GM23338 (cell line): Measurements from ENCODE around the gene ZFP36. TPM values are rescaled to one million over a fixed set of nuclear protein-coding genes. Genes with fewer than 3 reads are reported as not detected.
A peak's percentile ranks its signal among the peaks of the same experiment; 100 is the strongest.

Experiments used
- ATAC-seq: fragments of 200-7000 bp; cut with Tn5 transposase; 3 replicates; pipeline ENCODE4 v1.9.1; 2020
- DNase-seq: peaks from one replicate; pipeline ENCODE4 v3.0.0-alpha.2; 2015; ENCODE audit warnings: low spot score
- H2AFZ ChIP-seq: fragments of 200-600 bp; sonication (generic); 2 replicates; pipeline ENCODE4 v1.8.0; 2016; ENCODE audit warnings: antibody characterized with exemption, mild to moderate bottlenecking, moderate library complexity
- H3F3A ChIP-seq: fragments of 200-600 bp; sonication (generic); replicated peaks from 2 replicates; pipeline ENCODE4 v1.8.0; 2017; ENCODE audit warnings: antibody characterized with exemption, mixed run types, low read depth
- H3K27ac ChIP-seq: fragments of 200-600 bp; sonication (generic); 2 replicates; pipeline ENCODE4 v1.6.1; 2016; ENCODE audit warnings: low read depth
- H3K27me3 ChIP-seq: fragments of 200-600 bp; sonication (generic); 2 replicates; pipeline ENCODE4 v1.8.0; 2016; ENCODE audit warnings: mild to moderate bottlenecking, mixed run types, moderate library complexity; ENCODE audit not compliant: insufficient read depth
- H3K36me3 ChIP-seq: fragments of 200-600 bp; sonication (generic); 2 replicates; pipeline ENCODE4 v1.8.0; 2016; ENCODE audit warnings: mild to moderate bottlenecking; ENCODE audit not compliant: insufficient read depth
- H3K4me1 ChIP-seq: fragments of 200-600 bp; sonication (generic); 2 replicates; pipeline ENCODE4 v1.8.0; 2016; ENCODE audit warnings: mild to moderate bottlenecking, moderate library complexity; ENCODE audit not compliant: insufficient read depth
- H3K4me2 ChIP-seq: fragments of 200-600 bp; sonication (generic); 2 replicates; pipeline ENCODE4 v1.7.1; 2017; ENCODE audit warnings: mixed run types
- H3K4me3 ChIP-seq: fragments of 200-600 bp; sonication (generic); 2 replicates; pipeline ENCODE4 v1.6.1; 2016; ENCODE audit warnings: mixed run types
- H3K79me2 ChIP-seq: fragments of 200-600 bp; sonication (generic); replicated peaks from 2 replicates; pipeline ENCODE4 v1.8.0; 2017; ENCODE audit warnings: mild to moderate bottlenecking; ENCODE audit not compliant: insufficient read depth
- H3K9me2 ChIP-seq: fragments of 200-600 bp; sonication (generic); 2 replicates; pipeline ENCODE4 v1.8.0; 2017; ENCODE audit not compliant: insufficient read depth
- H4K20me1 ChIP-seq: fragments of 200-600 bp; sonication (generic); replicated peaks from 2 replicates; pipeline ENCODE4 v1.8.0; 2017; ENCODE audit warnings: mild to moderate bottlenecking; ENCODE audit not compliant: insufficient read depth
- H3K27ac Mint-ChIP-seq: 2 replicates; pipeline ENCODE4 v1.8.0; 2020; ENCODE audit warnings: inconsistent platforms, mild to moderate bottlenecking, moderate library complexity, mixed read lengths
- H3K27me3 Mint-ChIP-seq: 3 replicates; pipeline ENCODE4 v1.8.0; 2022; ENCODE audit warnings: low read depth, mild to moderate bottlenecking, moderate library complexity, mixed read lengths, inconsistent platforms; ENCODE audit not compliant: insufficient read depth, poor library complexity
- H3K36me3 Mint-ChIP-seq: 3 replicates; pipeline ENCODE4 v1.8.0; 2021; ENCODE audit warnings: low read depth, mild to moderate bottlenecking, inconsistent platforms, moderate library complexity, mixed read lengths
- H3K4me1 Mint-ChIP-seq: 3 replicates; pipeline ENCODE4 v1.8.0; 2020; ENCODE audit warnings: mild to moderate bottlenecking, inconsistent platforms, mixed read lengths
- H3K4me3 Mint-ChIP-seq: 3 replicates; pipeline ENCODE4 v1.8.0; 2021; ENCODE audit warnings: moderate library complexity, mild to moderate bottlenecking, inconsistent platforms, mixed read lengths
- H3K9me3 Mint-ChIP-seq: 3 replicates; pipeline ENCODE4 v1.8.0; 2020; ENCODE audit warnings: moderate library complexity, mild to moderate bottlenecking, inconsistent platforms, mixed read lengths
- CREB1 ChIP-seq: fragments of 250-450 bp; sonication (Bioruptor Pico); IDR thresholded peaks from 2 replicates; pipeline ENCODE4 v1.5.0; 2020; ENCODE audit warnings: low read depth, mild to moderate bottlenecking, moderate library complexity
- ETS1 ChIP-seq: IDR thresholded peaks from 2 replicates; pipeline ENCODE4 v1.6.1; 2016; ENCODE audit warnings: antibody characterized with exemption
- EZH2 ChIP-seq: fragments of 200-600 bp; sonication (generic); IDR thresholded peaks from one replicate; pipeline ENCODE4 v1.8.0; 2017; ENCODE audit warnings: antibody characterized with exemption, mild to moderate bottlenecking, low read depth; ENCODE audit not compliant: unreplicated experiment
- EZH2phosphoT487 ChIP-seq: fragments of 200-600 bp; sonication (generic); IDR thresholded peaks from one replicate; pipeline ENCODE4 v1.8.1; 2018; ENCODE audit warnings: antibody characterized with exemption; ENCODE audit not compliant: unreplicated experiment
- NANOG ChIP-seq: IDR thresholded peaks from 2 replicates; pipeline ENCODE4 v1.6.1; 2016; ENCODE audit warnings: antibody characterized with exemption, borderline replicate concordance
- POLR2AphosphoS5 ChIP-seq: IDR thresholded peaks from 2 replicates; pipeline ENCODE4 v1.6.1; 2016; ENCODE audit warnings: antibody characterized with exemption, low read depth
- ZNF114 ChIP-seq: fragments of 250-450 bp; sonication (Bioruptor Pico); IDR thresholded peaks from 2 replicates; pipeline ENCODE4 v1.5.0; 2020; ENCODE audit warnings: mild to moderate bottlenecking, moderate library complexity
- polyA plus RNA-seq: library from polyadenylated mRNA; unstranded; fragments of >200 nt; fragmentation: Nextera tagmentation; extraction: Ambion mirVana; gene quantifications from 2 replicates; pipeline ENCODE4 v1.2.1, GENCODE V29; 2016
- total RNA-seq: library from RNA; depleted of rRNA; stranded (reverse); fragments of >200 nt; shearing (Covaris generic); gene quantifications from 2 replicates; pipeline ENCODE4 v1.2.3, GENCODE V29; 2014
- TF ChIP-seq, protein P1 (sequence below): IDR thresholded peaks from one replicate; pipeline ENCODE4 v1.6.1; 2018; ENCODE audit warnings: antibody characterized with exemption; ENCODE audit not compliant: unreplicated experiment
- TF ChIP-seq, protein P2 (sequence below), 2 experiments: fragments of 200-600 bp in 1 of 2; sonication (generic) in 1 of 2; conservative IDR thresholded peaks; 2 replicates each; pipeline versions ENCODE4 v1.5.1 to v1.6.1; 2016 to 2017; ENCODE audit warnings: antibody characterized with exemption in 2 of 2, low read depth in 2 of 2, mild to moderate bottlenecking in 2 of 2, moderate library complexity in 1 of 2

Gene ZFP36
- total and polyA plus RNA-seq, 2 experiments from 2014 or later, result 9.5 to 27.5 TPM

- H3K9me2 ChIP-seq, result no peaks in the 10 kb centered on the region
- H3K4me3 ChIP-seq, result peak overlapping the region; percentile 44; the same call in 1 of the 2 replicates
- Mint-ChIP-seq H3K27ac (peak overlapping the region; percentile 98), H3K36me3 (peaks cover 55% of the 10 kb centered on the region), H3K4me3 (peak overlapping the region; percentile 64), H3K4me1 (peaks cover 36% of the 10 kb centered on the region), H3K27me3 (peaks cover 39% of the 10 kb centered on the region), H3K9me3 (no peaks in the 10 kb centered on the region; the same call in 2 of the 3 replicates)
- ATAC-seq (peak; percentile 86), DNase-seq (peak; percentile 98)
- H3K27ac ChIP-seq, result peak overlapping the region; percentile 100
- peaks cover 13% of the 10 kb centered on the region for H4K20me1 ChIP-seq
- H2AFZ ChIP-seq, result no peak overlapping the region
- 0 out of 2 replicates have a peak, but pooled peaks cover 4% of the 10 kb centered on the region for H3K79me2 ChIP-seq
- H3K36me3 ChIP-seq, result peaks cover 15% of the 10 kb centered on the region
- H3K4me1 ChIP-seq, result peaks cover 26% of the 10 kb centered on the region
- TF ChIP-seq, protein P1, sequence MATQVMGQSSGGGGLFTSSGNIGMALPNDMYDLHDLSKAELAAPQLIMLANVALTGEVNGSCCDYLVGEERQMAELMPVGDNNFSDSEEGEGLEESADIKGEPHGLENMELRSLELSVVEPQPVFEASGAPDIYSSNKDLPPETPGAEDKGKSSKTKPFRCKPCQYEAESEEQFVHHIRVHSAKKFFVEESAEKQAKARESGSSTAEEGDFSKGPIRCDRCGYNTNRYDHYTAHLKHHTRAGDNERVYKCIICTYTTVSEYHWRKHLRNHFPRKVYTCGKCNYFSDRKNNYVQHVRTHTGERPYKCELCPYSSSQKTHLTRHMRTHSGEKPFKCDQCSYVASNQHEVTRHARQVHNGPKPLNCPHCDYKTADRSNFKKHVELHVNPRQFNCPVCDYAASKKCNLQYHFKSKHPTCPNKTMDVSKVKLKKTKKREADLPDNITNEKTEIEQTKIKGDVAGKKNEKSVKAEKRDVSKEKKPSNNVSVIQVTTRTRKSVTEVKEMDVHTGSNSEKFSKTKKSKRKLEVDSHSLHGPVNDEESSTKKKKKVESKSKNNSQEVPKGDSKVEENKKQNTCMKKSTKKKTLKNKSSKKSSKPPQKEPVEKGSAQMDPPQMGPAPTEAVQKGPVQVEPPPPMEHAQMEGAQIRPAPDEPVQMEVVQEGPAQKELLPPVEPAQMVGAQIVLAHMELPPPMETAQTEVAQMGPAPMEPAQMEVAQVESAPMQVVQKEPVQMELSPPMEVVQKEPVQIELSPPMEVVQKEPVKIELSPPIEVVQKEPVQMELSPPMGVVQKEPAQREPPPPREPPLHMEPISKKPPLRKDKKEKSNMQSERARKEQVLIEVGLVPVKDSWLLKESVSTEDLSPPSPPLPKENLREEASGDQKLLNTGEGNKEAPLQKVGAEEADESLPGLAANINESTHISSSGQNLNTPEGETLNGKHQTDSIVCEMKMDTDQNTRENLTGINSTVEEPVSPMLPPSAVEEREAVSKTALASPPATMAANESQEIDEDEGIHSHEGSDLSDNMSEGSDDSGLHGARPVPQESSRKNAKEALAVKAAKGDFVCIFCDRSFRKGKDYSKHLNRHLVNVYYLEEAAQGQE, result no peak
- TF ChIP-seq EZH2 (no peak), POLR2AphosphoS5 (peak; percentile 53; the same call in 1 of the 2 replicates), EZH2phosphoT487 (no peak), CREB1 (CRISPR knock-in tag) (0 out of 2 replicates have a peak, but pooled peaks have one; percentile 37)
- H3F3A ChIP-seq, result peaks cover 39% of the 10 kb centered on the region
- H3K27me3 ChIP-seq, result no peaks in the 10 kb centered on the region
- peak overlapping the region; percentile 82 for H3K4me2 ChIP-seq
These were observed 21.9 kb downstream of the ZFP36 start for GRCh38 chr19:39428283-39429112.

DNA sequence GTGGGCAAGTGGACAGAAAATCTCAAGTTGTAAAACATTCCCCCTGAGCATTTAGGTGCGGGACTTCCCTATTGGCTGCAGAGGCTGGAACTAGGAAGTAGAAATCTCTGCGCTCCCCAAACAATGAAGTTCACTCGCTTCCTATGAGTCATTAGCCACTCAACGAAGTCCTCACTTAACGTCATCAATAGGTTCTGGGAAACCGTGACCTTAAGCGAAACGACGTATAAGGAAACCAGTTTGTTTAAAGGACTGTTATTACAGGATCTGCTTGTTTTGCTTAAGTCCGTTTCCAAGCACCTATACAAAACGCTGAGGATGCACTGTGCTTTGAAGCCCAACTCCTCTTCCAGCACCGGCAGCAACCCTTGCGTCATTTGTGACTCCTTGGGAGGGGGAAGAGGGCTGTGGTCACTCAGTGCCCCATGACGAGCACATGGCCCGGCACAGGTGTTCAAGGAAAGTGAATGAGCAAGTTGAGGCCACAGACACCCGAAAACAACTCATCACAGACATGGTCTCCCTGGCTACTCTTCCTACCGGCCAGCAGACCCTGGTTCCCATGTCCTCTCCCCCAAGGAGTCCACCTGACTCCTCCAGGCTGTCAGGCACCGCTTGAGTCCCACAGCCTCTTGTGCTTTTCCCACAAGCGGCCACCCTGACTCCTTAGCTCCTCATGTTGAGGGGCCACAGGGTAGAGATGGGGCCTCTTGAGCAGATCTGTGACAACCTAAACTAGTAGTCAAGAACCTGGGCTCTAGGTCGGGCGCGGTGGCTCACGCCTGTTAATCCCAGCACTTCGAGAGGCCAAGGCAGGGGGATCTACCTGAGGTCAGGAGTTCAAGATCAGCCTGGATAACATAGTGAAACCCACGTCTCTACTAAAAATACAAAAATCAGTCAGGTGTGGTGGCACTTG lies 24.3 kb downstream of the ZFP36 start:
- peak overlapping the region; percentile 100 for H3K27ac ChIP-seq
- H3K36me3 ChIP-seq, result peaks cover 34% of the 10 kb centered on the region
- H4K20me1 ChIP-seq, result peaks cover 23% of the 10 kb centered on the region
- H3K4me2 ChIP-seq, result peak overlapping the region; percentile 39; the same call in 1 of the 2 replicates
- H3K79me2 ChIP-seq, result peaks cover 27% of the 10 kb centered on the region
- ATAC-seq (peak; percentile 2), DNase-seq (peak; percentile 74)
- Mint-ChIP-seq H3K27ac (peak overlapping the region; percentile 88), H3K9me3 (peaks cover 3% of the 10 kb centered on the region; the same call in 2 of the 3 replicates), H3K27me3 (peaks cover 45% of the 10 kb centered on the region), H3K36me3 (peaks cover 58% of the 10 kb centered on the region), H3K4me3 (no peak overlapping the region; the same call in 2 of the 3 replicates), H3K4me1 (peaks cover 46% of the 10 kb centered on the region)
- peaks cover 59% of the 10 kb centered on the region for H3F3A ChIP-seq
- TF ChIP-seq EZH2phosphoT487 (no peak), NANOG (no peak), EZH2 (no peak), CREB1 (CRISPR knock-in tag) (no peak), ZNF114 (CRISPR knock-in tag) (no peak), ETS1 (no peak), POLR2AphosphoS5 (peak; percentile 55; the same call in 1 of the 2 replicates)
- TF ChIP-seq, protein P1, result no peak
- TF ChIP-seq, protein P2, sequence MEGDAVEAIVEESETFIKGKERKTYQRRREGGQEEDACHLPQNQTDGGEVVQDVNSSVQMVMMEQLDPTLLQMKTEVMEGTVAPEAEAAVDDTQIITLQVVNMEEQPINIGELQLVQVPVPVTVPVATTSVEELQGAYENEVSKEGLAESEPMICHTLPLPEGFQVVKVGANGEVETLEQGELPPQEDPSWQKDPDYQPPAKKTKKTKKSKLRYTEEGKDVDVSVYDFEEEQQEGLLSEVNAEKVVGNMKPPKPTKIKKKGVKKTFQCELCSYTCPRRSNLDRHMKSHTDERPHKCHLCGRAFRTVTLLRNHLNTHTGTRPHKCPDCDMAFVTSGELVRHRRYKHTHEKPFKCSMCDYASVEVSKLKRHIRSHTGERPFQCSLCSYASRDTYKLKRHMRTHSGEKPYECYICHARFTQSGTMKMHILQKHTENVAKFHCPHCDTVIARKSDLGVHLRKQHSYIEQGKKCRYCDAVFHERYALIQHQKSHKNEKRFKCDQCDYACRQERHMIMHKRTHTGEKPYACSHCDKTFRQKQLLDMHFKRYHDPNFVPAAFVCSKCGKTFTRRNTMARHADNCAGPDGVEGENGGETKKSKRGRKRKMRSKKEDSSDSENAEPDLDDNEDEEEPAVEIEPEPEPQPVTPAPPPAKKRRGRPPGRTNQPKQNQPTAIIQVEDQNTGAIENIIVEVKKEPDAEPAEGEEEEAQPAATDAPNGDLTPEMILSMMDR (conservative IDR thresholded peaks at IDR 0.05; ENCODE audit: low read depth in 2 of 2), result no peak
- H3K27me3 ChIP-seq, result no peaks in the 10 kb centered on the region
- H3K9me2 ChIP-seq, result no peaks in the 10 kb centered on the region
- H3K4me1 ChIP-seq, result peaks cover 36% of the 10 kb centered on the region
- H3K4me3 ChIP-seq, result no peak overlapping the region
- H2AFZ ChIP-seq, result no peak overlapping the region
